Astrocyte (in vitro differentiated cells and primary cell): ENCODE results near the gene ERFL.

ENCODE experiments used
- EZH2 ChIP-seq: IDR thresholded peaks from 2 replicates; pipeline ENCODE4 v1.6.1; 2012; ENCODE audit warnings: mild to moderate bottlenecking, low read length, inconsistent platforms; ENCODE audit not compliant: insufficient read depth
- TF ChIP-seq, protein P1 (sequence below): IDR thresholded peaks from 2 replicates; pipeline ENCODE4 v1.5.1; 2011; ENCODE audit warnings: low read depth, mild to moderate bottlenecking, inconsistent platforms, low read length, moderate library complexity; ENCODE audit not compliant: insufficient read depth

- TF ChIP-seq, protein P1, sequence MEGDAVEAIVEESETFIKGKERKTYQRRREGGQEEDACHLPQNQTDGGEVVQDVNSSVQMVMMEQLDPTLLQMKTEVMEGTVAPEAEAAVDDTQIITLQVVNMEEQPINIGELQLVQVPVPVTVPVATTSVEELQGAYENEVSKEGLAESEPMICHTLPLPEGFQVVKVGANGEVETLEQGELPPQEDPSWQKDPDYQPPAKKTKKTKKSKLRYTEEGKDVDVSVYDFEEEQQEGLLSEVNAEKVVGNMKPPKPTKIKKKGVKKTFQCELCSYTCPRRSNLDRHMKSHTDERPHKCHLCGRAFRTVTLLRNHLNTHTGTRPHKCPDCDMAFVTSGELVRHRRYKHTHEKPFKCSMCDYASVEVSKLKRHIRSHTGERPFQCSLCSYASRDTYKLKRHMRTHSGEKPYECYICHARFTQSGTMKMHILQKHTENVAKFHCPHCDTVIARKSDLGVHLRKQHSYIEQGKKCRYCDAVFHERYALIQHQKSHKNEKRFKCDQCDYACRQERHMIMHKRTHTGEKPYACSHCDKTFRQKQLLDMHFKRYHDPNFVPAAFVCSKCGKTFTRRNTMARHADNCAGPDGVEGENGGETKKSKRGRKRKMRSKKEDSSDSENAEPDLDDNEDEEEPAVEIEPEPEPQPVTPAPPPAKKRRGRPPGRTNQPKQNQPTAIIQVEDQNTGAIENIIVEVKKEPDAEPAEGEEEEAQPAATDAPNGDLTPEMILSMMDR, result no peak
- no peak for TF ChIP-seq EZH2
Measured at GRCh38 chr19:41965106-41965505, 36.9 kb upstream of the ERFL start.
